GM18508 (cell line): ENCODE results near the gene HSD17B11.
"Not testable (repeated sequence)": the region's sequence is repeated elsewhere in the genome, so short reads cannot be mapped to it uniquely, and the experiment has no call there.

ENCODE experiments used
- ATAC-seq: cut with Tn5 transposase; IDR thresholded peaks from one replicate; pipeline ENCODE4 v1.9.1; 2021; ENCODE audit warnings: moderate number of reproducible peaks; ENCODE audit not compliant: insufficient read depth, unreplicated experiment

HSD17B11 gene

DNA sequence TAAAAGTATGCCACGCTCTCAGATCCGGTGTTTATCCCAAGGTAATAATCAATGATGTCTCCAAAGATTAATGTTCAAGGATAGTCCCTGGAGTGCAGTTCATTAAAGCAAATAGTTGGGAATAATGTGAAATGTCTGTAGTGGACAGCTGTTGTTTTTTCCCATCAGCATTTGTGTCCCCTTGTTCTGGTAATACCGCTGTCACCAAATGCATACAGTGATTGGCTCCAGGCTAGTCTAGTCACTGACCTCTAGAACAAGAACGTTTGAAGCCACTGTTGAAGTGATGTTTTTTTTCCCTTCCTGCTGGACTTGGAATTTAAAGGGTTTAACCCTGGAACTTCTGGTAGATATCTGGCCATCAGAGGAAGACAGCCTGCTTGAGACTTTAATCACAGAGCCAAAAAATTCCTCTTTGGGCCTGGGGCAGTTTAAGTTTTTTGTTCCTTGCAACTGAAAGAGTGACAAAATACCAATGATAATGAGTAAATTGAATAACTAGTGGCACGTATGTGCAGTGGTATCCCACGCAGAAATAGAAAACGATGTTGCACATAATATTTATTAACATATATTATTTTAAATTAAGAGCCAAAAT, 30.6 kb downstream of the HSD17B11 start:
- ATAC-seq, result no peak

DNA sequence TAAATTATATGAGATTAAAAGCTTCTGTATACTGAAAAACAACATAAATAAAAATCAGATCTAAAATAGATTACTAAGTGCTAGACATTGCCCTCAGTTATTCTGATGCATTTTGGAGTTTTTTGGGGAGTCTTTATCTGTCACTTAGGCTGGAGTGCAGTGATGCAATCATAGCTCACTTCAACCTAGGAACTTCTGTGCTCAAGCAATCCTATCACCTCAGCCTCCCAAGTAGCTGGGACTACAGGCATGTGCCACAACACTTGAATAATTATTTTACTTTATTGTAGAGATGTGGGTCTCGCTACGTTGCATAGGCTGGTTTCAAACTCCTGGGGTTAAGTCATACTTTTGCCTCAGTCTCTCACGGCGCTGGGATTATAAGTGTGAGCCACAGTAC, 31.7 kb downstream of the HSD17B11 start:
- ATAC-seq, result no peak

DNA sequence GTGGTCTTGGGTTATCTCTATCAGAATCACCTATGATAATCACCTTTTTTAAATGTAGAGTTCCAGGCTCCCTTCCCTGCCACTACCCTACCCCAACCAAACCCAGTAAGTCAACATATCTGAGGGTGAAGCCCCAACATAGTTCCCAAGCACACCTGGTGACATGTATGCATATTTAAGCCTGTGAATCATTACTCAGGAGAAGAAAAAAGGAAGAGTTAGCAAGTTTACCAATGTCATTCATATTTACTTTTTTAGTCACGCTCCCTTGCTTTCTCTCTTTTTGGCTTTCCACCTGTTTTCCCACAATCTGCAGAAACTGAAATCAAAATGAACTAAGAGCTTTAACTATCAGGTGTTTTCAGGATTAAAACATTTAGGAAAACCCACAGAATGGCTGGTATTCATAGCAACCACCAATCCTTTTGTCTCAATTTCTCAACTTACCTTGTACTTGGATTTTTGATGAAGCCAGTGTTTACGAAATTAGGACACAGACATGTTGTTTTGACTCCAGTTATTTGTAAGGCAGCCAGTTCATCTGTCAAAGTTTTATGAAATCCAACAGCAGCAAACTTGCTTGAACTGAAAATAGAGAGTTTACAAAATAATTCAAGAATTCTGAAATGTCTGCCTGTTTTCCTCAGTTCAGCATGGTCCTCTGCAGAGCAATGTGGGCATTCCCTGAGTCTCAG, 34.0 kb downstream of the HSD17B11 start:
- ATAC-seq, result no peak

DNA sequence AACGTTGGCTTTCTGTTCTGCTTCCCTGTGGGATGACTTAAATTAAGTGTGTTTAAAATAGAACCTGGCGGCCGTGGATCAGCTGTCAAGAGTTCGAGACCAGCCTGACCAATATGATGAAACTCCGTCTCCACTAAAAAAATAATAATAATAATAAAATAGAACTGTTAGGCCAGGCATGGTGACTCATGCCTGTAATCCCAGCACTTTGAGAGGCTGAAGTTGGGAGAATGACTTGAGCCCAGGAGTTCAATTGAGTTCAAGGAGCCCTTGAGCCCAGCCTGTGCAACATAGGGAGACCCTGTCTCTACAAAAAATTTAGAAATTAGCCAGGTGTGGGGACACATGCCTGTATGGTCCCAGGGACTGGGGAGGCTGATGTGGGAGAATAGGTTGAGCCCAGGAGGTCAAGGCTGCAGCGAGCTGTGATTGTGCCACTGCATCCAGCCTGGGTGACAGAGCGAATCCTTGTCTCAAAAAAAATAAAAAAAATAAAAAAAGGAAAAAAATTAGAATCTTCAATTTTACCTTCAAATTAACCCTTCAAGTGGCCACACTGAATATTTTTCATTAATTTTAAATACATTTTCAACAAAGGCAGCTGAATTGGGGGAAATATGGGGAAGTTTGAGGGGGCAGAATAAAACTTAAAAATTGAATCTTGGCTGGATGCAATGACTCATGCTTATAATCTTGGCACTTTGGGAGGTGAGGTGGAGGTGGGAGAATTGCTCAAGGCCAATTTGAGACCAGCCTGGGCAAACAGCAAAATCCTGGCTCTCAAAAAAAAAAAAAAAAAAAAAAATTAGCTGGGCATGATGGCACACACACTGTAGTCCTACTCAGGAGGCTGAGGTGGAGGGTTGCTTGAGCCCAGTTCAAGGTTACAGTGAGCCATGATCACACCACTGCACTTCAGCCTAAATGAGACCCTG, 36.6 kb downstream of the HSD17B11 start:
- no peak for ATAC-seq

- peak; percentile 81 for ATAC-seq
These were observed 37.4 kb downstream of the HSD17B11 start for GRCh38 chr4:87353592-87353991.

DNA sequence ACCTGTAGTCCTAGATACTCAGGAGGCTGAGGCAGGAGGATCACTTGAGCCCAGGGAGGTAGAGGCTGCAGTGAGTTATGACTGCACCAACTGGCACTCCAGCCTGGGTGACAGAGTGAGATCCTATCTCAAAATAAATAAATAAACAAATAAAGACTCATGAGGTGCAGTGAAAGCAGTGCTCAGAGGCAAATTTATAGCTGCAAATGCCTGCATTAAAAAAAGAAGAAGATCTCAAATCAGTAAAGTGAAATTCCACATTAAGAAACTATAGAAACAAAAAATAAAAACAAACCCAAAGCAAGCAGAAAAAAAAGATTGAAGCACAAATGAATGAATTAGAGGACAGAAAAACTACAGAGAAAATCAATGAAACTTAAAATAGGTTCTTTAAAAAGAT, 45.8 kb downstream of the HSD17B11 start:
- no peak for ATAC-seq

DNA sequence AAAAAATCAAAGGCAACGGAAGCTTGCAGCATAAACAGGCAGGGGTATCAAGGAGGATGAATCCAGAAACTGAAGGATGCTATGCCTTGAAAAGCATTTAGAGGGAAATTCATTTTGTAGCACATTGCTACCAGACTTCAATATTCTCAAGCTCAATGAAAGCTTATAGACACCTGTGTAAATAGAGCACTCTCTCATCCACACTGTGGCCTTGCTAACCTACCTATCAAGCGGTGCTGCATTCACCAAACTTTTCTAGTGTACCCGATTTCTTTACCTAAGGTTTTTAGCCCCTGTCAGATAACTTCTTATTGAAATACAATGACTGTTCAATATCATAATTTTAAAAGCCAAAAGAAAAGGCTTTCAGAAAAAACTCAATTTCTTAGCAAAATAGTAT, 48.1 kb downstream of the HSD17B11 start:
- no peak for ATAC-seq

DNA sequence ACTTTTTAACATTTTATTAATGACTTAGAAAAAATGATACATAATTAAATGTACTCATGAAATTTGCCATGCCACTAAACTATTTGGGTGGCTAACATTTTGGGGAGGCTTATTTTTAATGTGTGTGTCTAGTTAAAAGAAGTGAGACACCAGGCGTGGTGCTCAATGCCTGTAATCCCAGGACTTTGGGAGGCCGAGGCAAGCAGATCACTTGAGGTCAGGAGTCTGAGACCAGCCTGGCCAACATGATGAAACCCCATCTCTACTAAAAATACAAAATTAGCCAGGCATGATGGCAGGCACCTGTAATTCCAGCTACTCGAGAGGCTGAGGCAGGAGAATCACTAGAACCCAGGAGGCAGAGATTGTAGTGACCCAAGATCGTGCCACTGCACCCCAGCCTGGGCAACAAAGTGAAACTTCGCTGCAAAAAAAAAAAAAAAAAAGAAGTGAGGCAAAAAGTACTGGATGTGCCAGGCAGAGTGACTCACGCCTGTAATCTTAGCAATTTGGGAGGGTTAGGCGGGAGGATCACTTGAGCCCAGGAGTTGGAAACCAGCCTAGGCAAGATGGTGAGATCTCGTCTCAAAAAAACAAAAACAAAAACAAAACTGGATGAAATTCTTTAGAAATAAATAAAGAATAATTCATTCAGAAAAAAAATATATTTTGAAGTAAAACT, 48.9 kb downstream of the HSD17B11 start:
- not testable (repeated sequence) for ATAC-seq

- ATAC-seq, result no peak
These were observed 51.5 kb downstream of the HSD17B11 start for GRCh38 chr4:87339440-87339839.

DNA sequence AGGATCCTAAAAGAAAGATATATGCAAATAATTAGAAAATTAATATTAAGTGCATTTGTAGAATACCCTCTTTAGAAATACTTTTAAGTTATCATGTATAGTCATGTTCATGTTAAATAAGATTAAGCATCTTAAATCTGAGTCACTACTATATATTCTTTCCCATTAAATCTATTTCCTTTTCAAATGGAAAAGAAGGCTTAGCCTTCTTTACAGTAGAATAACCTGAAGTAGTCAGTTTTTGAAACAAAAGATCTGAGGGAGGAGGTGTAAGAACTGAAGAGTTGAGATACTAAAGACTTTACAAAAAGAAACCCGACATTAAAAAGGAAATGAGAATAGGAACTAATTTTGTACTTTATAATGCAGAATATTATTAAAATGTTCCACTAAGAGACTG, 53.6 kb downstream of the HSD17B11 start:
- ATAC-seq, result no peak

DNA sequence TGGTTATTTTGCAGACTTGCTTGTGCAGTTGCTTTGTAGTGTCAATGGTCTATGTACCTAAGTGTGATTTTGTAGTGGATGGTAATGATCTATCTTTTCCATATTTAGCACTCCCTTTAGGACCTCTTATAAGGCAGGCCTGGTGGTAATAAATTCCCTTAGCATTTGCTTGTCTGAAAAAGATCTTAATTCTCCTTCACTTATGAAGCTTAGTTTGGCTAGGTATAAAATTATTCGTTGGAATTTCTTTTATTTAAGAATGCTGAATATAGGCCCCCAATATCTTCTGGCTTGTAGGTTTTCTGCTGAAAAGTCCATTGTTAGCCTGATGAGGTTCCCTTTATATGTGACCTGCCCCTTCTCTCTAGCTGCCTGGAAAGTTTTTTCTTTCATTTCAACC, 57.7 kb downstream of the HSD17B11 start:
- no peak for ATAC-seq

GRCh38 chr4:87330761-87331160, 60.2 kb downstream of the HSD17B11 start:
- ATAC-seq, result no peak

DNA sequence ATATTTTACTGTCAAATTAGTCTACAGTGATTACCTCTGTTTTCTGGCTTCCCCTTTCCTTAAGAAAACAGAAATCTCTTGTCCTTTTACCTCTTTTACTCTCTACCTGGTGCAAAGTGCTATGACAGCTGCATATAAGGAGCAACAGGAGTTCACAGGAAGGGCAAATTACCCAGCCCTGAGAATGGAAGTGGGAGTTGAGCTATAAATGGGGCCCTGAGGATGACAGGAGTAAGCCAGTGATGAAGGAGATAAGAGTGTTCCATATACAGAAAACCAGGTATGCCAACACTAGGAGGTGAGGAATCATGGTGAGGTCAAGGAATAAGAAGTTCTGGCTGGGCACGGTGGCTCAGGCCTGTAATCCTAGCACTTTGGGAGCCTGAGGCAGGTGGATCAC, 63.9 kb downstream of the HSD17B11 start:
- ATAC-seq, result no peak

- ATAC-seq, result no peak
These were observed 64.5 kb downstream of the HSD17B11 start for GRCh38 chr4:87326460-87326859.

DNA sequence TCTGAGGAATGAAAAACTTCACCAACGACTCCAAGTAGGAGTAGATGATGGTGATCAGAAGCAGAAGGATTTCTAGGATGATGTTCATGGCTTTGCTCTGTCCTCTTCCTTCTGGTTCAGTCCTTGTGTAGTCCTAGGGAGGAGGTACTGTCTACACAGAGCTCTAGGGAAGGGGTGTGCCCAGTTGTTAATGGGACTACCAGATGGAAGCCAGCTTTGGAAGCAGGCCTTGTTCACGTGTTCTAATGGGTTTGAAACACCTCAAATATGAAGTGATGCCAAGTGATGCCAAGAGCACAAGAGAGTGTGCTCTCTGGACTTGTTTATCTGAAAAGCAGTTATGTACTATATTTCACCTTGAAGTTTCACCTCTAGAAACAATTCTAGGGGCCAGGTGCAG, 68.2 kb downstream of the HSD17B11 start, which contains the start of gene HSD17B13:
HSD17B13 (minus strand) TSS at position 129 of the 400 bp plus-strand sequence; CDS start at position 88, 41 bp downstream.
- no peak for ATAC-seq

DNA sequence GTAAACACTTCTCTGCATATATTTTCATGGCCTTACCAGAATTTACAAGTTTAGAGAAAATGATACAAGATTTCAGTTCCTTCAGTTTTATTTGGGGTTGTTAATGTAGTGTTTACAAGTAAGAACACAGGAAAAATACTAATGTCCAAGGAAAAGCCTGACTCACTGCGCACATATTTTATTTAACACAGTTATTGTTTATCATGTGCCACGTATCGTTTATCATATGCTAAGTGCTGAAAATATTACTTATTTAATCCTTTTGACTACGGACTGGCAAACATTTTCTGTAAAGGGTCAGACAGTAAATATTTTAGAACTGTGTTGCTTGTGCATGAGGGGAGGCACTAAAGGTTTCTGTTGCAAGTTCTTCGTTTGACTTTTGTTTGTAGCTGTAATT, 69.1 kb downstream of the HSD17B11 start:
- no peak for ATAC-seq

DNA sequence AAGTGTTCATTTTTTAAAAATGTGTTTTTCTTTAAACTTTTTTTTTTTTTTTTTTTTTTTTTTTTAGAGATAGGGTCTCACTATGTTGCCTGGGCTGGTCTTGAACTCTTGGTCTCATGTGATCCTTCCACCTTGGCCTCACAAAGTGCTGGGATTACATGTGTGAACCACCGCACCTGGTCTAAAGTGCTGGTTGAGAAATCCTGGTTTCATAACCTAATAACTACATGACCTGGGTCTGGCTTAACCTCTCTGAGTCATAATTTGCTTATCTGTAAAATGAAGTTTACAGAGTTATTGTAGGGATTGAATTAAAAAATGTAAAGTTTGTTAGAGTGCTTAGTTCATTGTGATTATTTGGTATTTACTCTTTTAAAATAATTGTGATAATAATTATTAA, 73.5 kb downstream of the HSD17B11 start:
- ATAC-seq, result no peak

GRCh38 chr4:87316961-87317360, 74.0 kb downstream of the HSD17B11 start:
- no peak for ATAC-seq

GRCh38 chr4:87315000-87315399, 76.0 kb downstream of the HSD17B11 start:
- ATAC-seq, result not testable (repeated sequence)

- ATAC-seq, result no peak
These were observed 77.2 kb downstream of the HSD17B11 start for GRCh38 chr4:87313756-87314155.
